Esophagus squamous epithelium (tissue), 5 donors: ENCODE results near the gene TAF10. TPM values are rescaled to one million over a fixed set of nuclear protein-coding genes. Genes with fewer than 3 reads are reported as not detected.

ENCODE experiments used
- DNase-seq: peaks from one replicate; lab custom pipeline; 2025; lab: John Stamatoyannopoulos, UW
- H3K27ac ChIP-seq, 4 donors: fragments of 200-600 bp; sonication (generic); one replicate each; pipeline ENCODE4 v1.5.1; 2016 to 2019; ENCODE audit warnings: mild to moderate bottlenecking in 1 of 4
- H3K27me3 ChIP-seq, 4 donors: fragments of 200-600 bp; sonication (generic); 1 replicate in 3 of 4; 2 replicates in 1 of 4; pipeline versions ENCODE4 v1.5.1 to v1.6.0; 2017 to 2021; ENCODE audit warnings: antibody characterized with exemption in 1 of 4
- H3K36me3 ChIP-seq, 3 donors: fragments of 200-600 bp; sonication (generic); one replicate each; pipeline ENCODE4 v1.5.1; 2016 to 2019
- H3K4me1 ChIP-seq, 3 donors: fragments of 200-600 bp; sonication (generic); one replicate each; pipeline ENCODE4 v1.5.1; 2017 to 2019
- H3K4me3 ChIP-seq, 4 donors: fragments of 200-600 bp; sonication (generic); 1 replicate in 3 of 4; 2 replicates in 1 of 4; pipeline ENCODE4 v1.5.1; 2016 to 2019; ENCODE audit warnings: mild to moderate bottlenecking in 2 of 4, moderate library complexity in 1 of 4
- H3K9me3 ChIP-seq, 3 donors: fragments of 200-600 bp; sonication (generic); one replicate each; pipeline ENCODE4 v1.5.1; 2016 to 2019
- CTCF ChIP-seq, 6 experiments: fragments of 450-650 bp in 4 of 6; fragments of 200-600 bp in 2 of 6; sonication (generic) in 2 of 6; IDR thresholded peaks; one replicate each; pipeline ENCODE4 v1.5.1; 2016 to 2019; ENCODE audit warnings: antibody characterized with exemption in 6 of 6, mild to moderate bottlenecking in 4 of 6, moderate library complexity in 4 of 6
- POLR2A ChIP-seq, 4 donors: fragments of 450-650 bp; IDR thresholded peaks; one replicate each; pipeline ENCODE4 v1.6.1; 2017; ENCODE audit warnings: antibody characterized with exemption in 4 of 4, mild to moderate bottlenecking in 4 of 4, moderate library complexity in 3 of 4
- WGBS, 2 donors: methylation state at CpG; one replicate each; pipeline ENCODE4 v1.1.5; 2018; 5-methylcytosine and 5-hydroxymethylcytosine counted together
- intact Hi-C: fragments of 100-400 bp; cut with DNase I; formaldehyde crosslinking; loops from one replicate; pipeline ENCODE4 v1.15.0; 2022
- total RNA-seq, 4 donors: library from RNA; depleted of rRNA; stranded (reverse); fragments of >200 nt; gene quantifications; one replicate each; pipeline ENCODE4 v1.1.0, GENCODE V29; 2016
- donor health status: DM: yes; HTN: yes; CAD: no.

The TAF10 gene
- total RNA-seq, 4 donors from 2014 or later, result 31.9 to 69.2 (median 48.6) TPM

- Histone ChIP-seq H3K27me3 (no peaks in the 10 kb centered on the region), H3K4me3 (no peak overlapping the region), H3K9me3 (no peaks in the 10 kb centered on the region), H3K27ac (no peak overlapping the region), H3K4me1 (peaks cover 0 to 5% (median 0%) of the 10 kb centered on the region in 3 donors), H3K36me3 (peaks cover 0 to 11% (median 0%) of the 10 kb centered on the region in 3 donors)
- DNase-seq, result no peak
- intact Hi-C loops, result no loop called here
- no peak for TF ChIP-seq CTCF (IDR thresholded peaks at IDR 0.05)
- no peak for TF ChIP-seq POLR2A (IDR thresholded peaks at IDR 0.05)
- WGBS, 2 donors, result 85 to 88% methylated on average over 3 of the region's 3 CpGs
Measured at GRCh38 chr11:6561288-6561687, 50.7 kb downstream of the TAF10 start.

Other genes with a start within 250 kb of the TAF10 start
- gene SMPD1, start 221.7 kb downstream of the TAF10 start, total RNA-seq, result 10 to 100 TPM; 11.6 to 21.4 (median 14.3) TPM
- gene APBB1, start 193.1 kb downstream of the TAF10 start, total RNA-seq, result 10 to 100 TPM in 2 of 4 donors, 1 to 10 TPM in 2; 2.7 to 29.0 (median 9.9) TPM
- under 1 TPM in 1 of 4 donors, not detected in 3; 0.76 TPM for gene HPX, start 171.2 kb downstream of the TAF10 start, total RNA-seq
- 10 to 100 TPM in 1 of 4 donors, 1 to 10 TPM in 3; 4.0 to 13.5 (median 7.0) TPM for gene TRIM3, start 138.3 kb downstream of the TAF10 start, total RNA-seq
- 10 to 100 TPM; 39.4 to 74.6 (median 50.8) TPM for gene ARFIP2, start 130.9 kb downstream of the TAF10 start, total RNA-seq
- gene TIMM10B, start 130.7 kb downstream of the TAF10 start, total RNA-seq, result 10 to 100 TPM; 17.0 to 40.2 (median 29.6) TPM
- gene DNHD1, start 114.9 kb downstream of the TAF10 start, total RNA-seq, result 10 to 100 TPM in 1 of 4 donors, 1 to 10 TPM in 3; 1.3 to 11.8 (median 7.7) TPM
- gene RRP8, start 8.6 kb downstream of the TAF10 start, total RNA-seq, result 10 to 100 TPM; 10.9 to 23.5 (median 15.7) TPM
- gene ILK, start 8.4 kb downstream of the TAF10 start, total RNA-seq, result 100 to 1,000 TPM in 1 of 4 donors, 10 to 100 TPM in 3; 34.5 to 128 (median 49.5) TPM
- gene TPP1, start 7.2 kb upstream of the TAF10 start, total RNA-seq, result 10 to 100 TPM; 15.4 to 34.9 (median 27.8) TPM
- gene DCHS1, start 43.6 kb upstream of the TAF10 start, total RNA-seq, result 1 to 10 TPM; 1.1 to 9.9 (median 2.3) TPM
- 10 to 100 TPM; 18.9 to 31.8 (median 26.1) TPM for gene MRPL17, start 71.1 kb upstream of the TAF10 start, total RNA-seq
- gene OR2AG2, start 159.8 kb upstream of the TAF10 start, total RNA-seq, result under 1 TPM in 3 of 4 donors, not detected in 1; 0.08 to 0.76 (median 0.13) TPM
- not detected for gene OR2AG1, start 170.8 kb upstream of the TAF10 start, total RNA-seq
- gene OR6A2, start 187.5 kb upstream of the TAF10 start, total RNA-seq, result under 1 TPM in 3 of 4 donors, not detected in 1; 0.19 to 0.79 (median 0.38) TPM
- gene OR10A5, start 233.5 kb upstream of the TAF10 start, total RNA-seq, result not detected